Heart left ventricle (tissue), 13 donors: Measurements from ENCODE around the gene RBM33.

Experiments
- CTCF ChIP-seq, 12 donors: fragments of 200-600 bp; sonication (generic) in 4 of 12; IDR thresholded peaks; one replicate each; pipeline versions ENCODE4 v1.5.0 to v1.8.0; 2018 to 2022; ENCODE audit warnings: antibody characterized with exemption in 12 of 12, mild to moderate bottlenecking in 5 of 12
- POLR2A ChIP-seq, 2 donors: fragments of 450-650 bp; IDR thresholded peaks; one replicate each; pipeline ENCODE4 v1.6.1; 2017; ENCODE audit warnings: antibody characterized with exemption in 2 of 2, mild to moderate bottlenecking in 2 of 2, moderate library complexity in 2 of 2
- donor health status: ischemic (EF 13 %, LVEDD 7.1; RV severe dilation, severe dysfunction).
- donor health status: DM: no; HTN: yes; CAD: no.
- donor health status: DM: no; HTN: no; CAD: no.
- donor health status: ischemic (EF 25% LVEDD 6.9; RV normal size, moderate dysfunction).
- donor health status: ischemic (EF 25% LVEDD 5.7; RV mildly dilated, moderate dysfunction).
- donor health status: ischemic (EF 35%, LVEDD 5.7; RV mildly dilated, moderate dysfunction).
- donor health status: nonischemic (EF 11% LVEDD 7.7; RV severe dilation, severe dysfunction).
- donor health status: DM: yes; HTN: yes; CAD: no.
- donor health status: PGD.
- donor health status: ischemic (EF 29% LVEDD 5.4; RV normal size, mild dysfunction).
- donor health status: nonischemic (EF 23%, LVEDD 6.1; RV moderate dilation, normal function).

DNA sequence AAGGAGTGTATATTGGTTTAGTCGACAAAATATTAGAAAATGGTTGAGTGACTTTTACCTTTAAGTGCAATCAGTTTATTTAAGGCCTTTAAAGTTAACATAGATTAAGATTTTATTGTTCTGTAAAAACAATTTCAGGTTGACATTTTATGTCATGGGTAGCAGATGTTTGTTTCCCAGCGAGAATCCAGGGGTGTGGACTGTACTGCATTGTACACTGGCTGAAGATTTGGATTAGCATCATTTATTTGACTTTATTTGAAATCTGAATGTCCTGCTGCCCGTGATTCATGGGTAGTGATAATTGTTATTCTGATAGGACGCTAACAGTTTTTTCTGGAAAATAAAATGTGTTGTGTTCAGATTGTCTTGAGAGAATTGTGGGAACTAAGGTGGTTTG lies 39.3 kb downstream of the RBM33 start:
- TF ChIP-seq CTCF (IDR thresholded peaks at IDR 0.05), result no peak
- TF ChIP-seq POLR2A (IDR thresholded peaks at IDR 0.05), result no peak
